Spleen (tissue), 13 donors: ENCODE results near the gene WDR17. TPM values are rescaled to one million over a fixed set of nuclear protein-coding genes. Genes with fewer than 3 reads are reported as not detected.

Source experiments
- DNase-seq: peaks from one replicate; pipeline ENCODE4 v3.0.0-alpha.2; 2020
- H3K27ac ChIP-seq, 8 donors: fragments of 200-600 bp; sonication (generic) in 7 of 8; 1 replicate in 4 of 8; 2 replicates in 4 of 8; pipeline versions ENCODE4 v1.5.0 to v1.8.0; 2016 to 2021; ENCODE audit warnings: inconsistent platforms in 4 of 8, mild to moderate bottlenecking in 4 of 8, moderate library complexity in 1 of 8
- H3K27me3 ChIP-seq, 7 donors: fragments of 200-600 bp; sonication (generic) in 6 of 7; replicated peaks in 1 of 7; 1 replicate in 4 of 7; 2 replicates in 3 of 7; pipeline versions ENCODE4 v1.5.0 to v1.8.0; 2016 to 2021; ENCODE audit warnings: inconsistent platforms in 3 of 7, mild to moderate bottlenecking in 1 of 7
- H3K36me3 ChIP-seq, 6 donors: fragments of 200-600 bp; sonication (generic) in 5 of 6; 1 replicate in 4 of 6; 2 replicates in 2 of 6; pipeline versions ENCODE4 v1.5.0 to v1.8.0; 2016 to 2021; ENCODE audit warnings: inconsistent platforms in 2 of 6
- H3K4me1 ChIP-seq, 6 donors: fragments of 200-600 bp; sonication (generic) in 5 of 6; 1 replicate in 3 of 6; 2 replicates in 3 of 6; pipeline versions ENCODE4 v1.5.0 to v1.8.0; 2016 to 2021; ENCODE audit warnings: inconsistent platforms in 3 of 6
- H3K4me3 ChIP-seq, 8 donors: fragments of 200-600 bp; sonication (generic) in 7 of 8; 1 replicate in 4 of 8; 2 replicates in 4 of 8; pipeline versions ENCODE4 v1.5.0 to v1.8.0; 2016 to 2021; ENCODE audit warnings: inconsistent platforms in 4 of 8, mild to moderate bottlenecking in 4 of 8, moderate library complexity in 2 of 8
- H3K9me3 ChIP-seq, 8 donors: fragments of 200-600 bp; sonication (generic) in 7 of 8; 1 replicate in 4 of 8; 2 replicates in 4 of 8; pipeline versions ENCODE4 v1.5.0 to v1.8.0; 2016 to 2021; ENCODE audit warnings: inconsistent platforms in 4 of 8
- POLR2A ChIP-seq, 3 donors: fragments of 450-650 bp; IDR thresholded peaks; one replicate each; pipeline ENCODE4 v1.5.1; 2017; ENCODE audit warnings: antibody characterized with exemption in 3 of 3, mild to moderate bottlenecking in 1 of 3
- POLR2AphosphoS5 ChIP-seq, 3 donors: sonication (generic); formaldehyde crosslinking; IDR thresholded peaks; one replicate each; pipeline ENCODE4 v1.5.1; 2017; ENCODE audit warnings: antibody characterized with exemption in 3 of 3
- WGBS, 5 donors: extraction: QIAGEN DNeasy Blood & Tissue Kit in 3 of 5; methylation state at CpG; one replicate each; pipeline versions ENCODE4 v1.1.5 to v1.1.7; 2013 to 2018; 5-methylcytosine and 5-hydroxymethylcytosine counted together
- intact Hi-C: fragments of 100-400 bp; cut with DNase I; formaldehyde crosslinking; loops from one replicate; pipeline ENCODE4 v1.15.0; 2023; ENCODE audit warnings: low total_unique reads
- long read RNA-seq, 2 donors: transcript quantifications; one replicate each; lab custom pipeline, GENCODE V29; 2026
- polyA plus RNA-seq, 3 donors: library from polyadenylated mRNA; stranded (reverse); fragments of 200-250 nt; gene quantifications; one replicate each; pipeline ENCODE4 v1.2.1, GENCODE V29; 2013
- total RNA-seq, 7 donors: library from RNA; depleted of rRNA in 3 of 7; stranded (reverse); fragments of >200 nt in 3 of 7; fragmentation: NEBNext Ultra II Directional in 4 of 7; extraction: Animal tissue kit (Norgen Biotek cat#: 25700) in 4 of 7; gene quantifications; one replicate each; pipeline versions ENCODE4 v1.1.0 to v1.2.1, GENCODE V29; 2016 to 2021
- TF ChIP-seq, protein P1 (sequence below), 11 experiments: fragments of 200-600 bp in 7 of 11; fragments of 450-650 bp in 4 of 11; sonication (generic) in 4 of 11; IDR thresholded peaks in 8 of 11; conservative IDR thresholded peaks in 3 of 11; 1 replicate in 7 of 11; 2 replicates in 4 of 11; pipeline versions ENCODE4 v1.4.0 to v1.8.0; 2016 to 2021; ENCODE audit warnings: antibody characterized with exemption in 11 of 11, inconsistent platforms in 4 of 11, mild to moderate bottlenecking in 1 of 11
- donor health status: healthy with polysubstance abuse.
- donor health status: DM: no; HTN: no; CAD: no; lungs with moderate emphysema.
- donor health status: DM: no; HTN: no; CAD: no.
- donor health status: Bipolar disorder and iron deficiency.
- donor health status: healthy.
- donor health status: DM: no; HTN: no; CAD: no.
- donor health status: DM: yes; HTN: yes; CAD: no.

WDR17 gene
- total RNA-seq (1 to 10 TPM; 1.4 to 4.7 (median 3.7) TPM), polyA plus RNA-seq (1 to 10 TPM in 2 of 3 donors, under 1 TPM in 1; 0.55 to 1.3 (median 1.3) TPM)
- long read RNA-seq, donor 1: 0 reads
- long read RNA-seq, donor 2: 0 reads

GRCh38 chr4:176065435-176066291 lies at the start of gene WDR17:
Gene WDR17 (plus strand): TSS chr4:176065841. CDS start chr4:176111581, 45,740 bp downstream.
- 1 to 2% (median 1%) methylated on average over 24 to 55 of the region's 55 CpGs for WGBS, 5 donors
- peak; percentile 95 for DNase-seq
- Histone ChIP-seq H3K4me1 (peaks cover 4 to 15% (median 11%) of the 10 kb centered on the region in 6 donors), H3K27me3 (peaks cover 0 to 15% (median 0%) of the 10 kb centered on the region in 7 donors), H3K4me3 (peak within 1 kb of the TSS; percentile 58 to 83 (median 68)), H3K27ac (peak within 1 kb of the TSS in 1 of 8 donors; percentile 31), H3K9me3 (no peaks in the 10 kb centered on the region), H3K36me3 (no peaks in the 10 kb centered on the region)
- no peak for TF ChIP-seq POLR2A (IDR thresholded peaks at IDR 0.05)
- TF ChIP-seq, protein P1, sequence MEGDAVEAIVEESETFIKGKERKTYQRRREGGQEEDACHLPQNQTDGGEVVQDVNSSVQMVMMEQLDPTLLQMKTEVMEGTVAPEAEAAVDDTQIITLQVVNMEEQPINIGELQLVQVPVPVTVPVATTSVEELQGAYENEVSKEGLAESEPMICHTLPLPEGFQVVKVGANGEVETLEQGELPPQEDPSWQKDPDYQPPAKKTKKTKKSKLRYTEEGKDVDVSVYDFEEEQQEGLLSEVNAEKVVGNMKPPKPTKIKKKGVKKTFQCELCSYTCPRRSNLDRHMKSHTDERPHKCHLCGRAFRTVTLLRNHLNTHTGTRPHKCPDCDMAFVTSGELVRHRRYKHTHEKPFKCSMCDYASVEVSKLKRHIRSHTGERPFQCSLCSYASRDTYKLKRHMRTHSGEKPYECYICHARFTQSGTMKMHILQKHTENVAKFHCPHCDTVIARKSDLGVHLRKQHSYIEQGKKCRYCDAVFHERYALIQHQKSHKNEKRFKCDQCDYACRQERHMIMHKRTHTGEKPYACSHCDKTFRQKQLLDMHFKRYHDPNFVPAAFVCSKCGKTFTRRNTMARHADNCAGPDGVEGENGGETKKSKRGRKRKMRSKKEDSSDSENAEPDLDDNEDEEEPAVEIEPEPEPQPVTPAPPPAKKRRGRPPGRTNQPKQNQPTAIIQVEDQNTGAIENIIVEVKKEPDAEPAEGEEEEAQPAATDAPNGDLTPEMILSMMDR (IDR thresholded peaks at IDR 0.05 in 8 of 11, conservative IDR thresholded peaks at IDR 0.05 in 3 of 11): no peak
- peak; percentile 25 to 73 (median 55) for TF ChIP-seq POLR2AphosphoS5 (IDR thresholded peaks at IDR 0.05)
- intact Hi-C loops: no loop called here

GRCh38 chr4:176016601-176017000 lies 49.0 kb upstream of the WDR17 start:
- Histone ChIP-seq H3K27me3 (no peaks in the 10 kb centered on the region), H3K9me3 (no peaks in the 10 kb centered on the region), H3K4me3 (no peak overlapping the region), H3K4me1 (peaks cover 0 to 8% (median 2%) of the 10 kb centered on the region in 6 donors), H3K27ac (no peak overlapping the region), H3K36me3 (no peaks in the 10 kb centered on the region)
- intact Hi-C loops: no loop called here
- DNase-seq: no peak
- WGBS, 5 donors: 85 to 96% (median 91%) methylated on average over 4 of the region's 4 CpGs
- TF ChIP-seq, protein P1 (IDR thresholded peaks at IDR 0.05 in 8 of 11, conservative IDR thresholded peaks at IDR 0.05 in 3 of 11): no peak
- no peak for TF ChIP-seq POLR2AphosphoS5 (IDR thresholded peaks at IDR 0.05)
- TF ChIP-seq POLR2A (IDR thresholded peaks at IDR 0.05): no peak

DNA sequence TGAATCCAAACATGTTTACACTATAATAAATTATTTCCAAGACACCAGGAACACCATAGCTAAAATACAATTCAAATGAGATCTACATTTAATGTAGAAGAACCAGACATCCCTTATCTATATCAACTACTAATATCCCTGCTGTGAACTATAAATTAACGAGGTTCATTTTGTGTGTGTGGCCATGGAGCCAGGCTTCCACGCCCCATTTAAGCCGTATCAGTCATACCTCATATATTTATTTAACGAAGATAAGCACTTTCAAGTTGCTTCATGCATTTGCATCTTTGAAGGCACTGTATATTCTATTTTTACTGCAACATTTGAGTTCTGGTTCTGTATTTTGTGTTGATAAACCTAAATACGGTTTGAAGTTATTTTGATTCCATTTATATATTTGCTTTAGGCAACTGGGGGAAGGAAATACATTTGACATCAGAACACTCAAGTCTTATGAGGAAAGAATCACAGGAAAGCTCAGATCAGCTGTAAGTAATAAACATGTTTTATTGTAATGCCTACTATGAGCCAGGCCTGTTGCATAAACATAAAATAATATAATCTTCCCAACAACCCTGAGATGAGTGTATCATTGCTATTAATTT lies 45.1 kb upstream of the WDR17 start:
- Histone ChIP-seq H3K9me3 (no peaks in the 10 kb centered on the region), H3K27me3 (no peaks in the 10 kb centered on the region), H3K36me3 (no peaks in the 10 kb centered on the region), H3K4me3 (no peak overlapping the region), H3K27ac (no peak overlapping the region), H3K4me1 (no peaks in the 10 kb centered on the region)
- no peak for TF ChIP-seq POLR2A (IDR thresholded peaks at IDR 0.05)
- TF ChIP-seq, protein P1 (IDR thresholded peaks at IDR 0.05 in 8 of 11, conservative IDR thresholded peaks at IDR 0.05 in 3 of 11): no peak
- no peak for TF ChIP-seq POLR2AphosphoS5 (IDR thresholded peaks at IDR 0.05)
- DNase-seq: no peak
- intact Hi-C loops: no loop called here
- 74 to 88% (median 80%) methylated on average over 5 of the region's 5 CpGs for WGBS, 5 donors

DNA sequence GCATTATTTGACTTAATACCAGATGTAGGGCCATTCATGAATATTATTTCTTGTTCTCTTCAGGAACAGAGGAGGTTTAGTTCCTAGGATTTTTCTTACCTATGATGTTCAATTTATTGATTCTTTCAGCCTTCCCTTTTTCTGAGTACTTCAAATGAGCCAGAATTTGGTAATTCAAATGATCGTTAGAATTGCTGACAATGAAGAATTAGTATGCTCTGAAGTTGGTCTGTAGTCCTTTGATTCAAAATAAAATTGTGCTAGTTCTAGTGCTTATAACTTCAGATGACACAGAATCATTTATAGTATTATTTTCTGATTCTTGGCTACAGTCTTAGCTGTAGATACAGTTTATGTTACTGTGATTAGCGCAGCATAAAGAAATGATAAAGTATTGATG lies 35.2 kb upstream of the WDR17 start:
- Histone ChIP-seq H3K4me3 (no peak overlapping the region), H3K4me1 (no peaks in the 10 kb centered on the region), H3K9me3 (no peaks in the 10 kb centered on the region), H3K36me3 (no peaks in the 10 kb centered on the region), H3K27ac (no peak overlapping the region), H3K27me3 (no peaks in the 10 kb centered on the region)
- 85 to 96% (median 90%) methylated on average over 2 of the region's 2 CpGs for whole genome bisulfite sequencing, 5 donors
- DNase-seq: no peak
- intact Hi-C loops: loop anchor here (10.0 kb wide), 1 partner anchor 314 kb away; no protein-coding TSS in a partner anchor
- TF ChIP-seq POLR2A (IDR thresholded peaks at IDR 0.05): no peak
- TF ChIP-seq POLR2AphosphoS5 (IDR thresholded peaks at IDR 0.05): no peak
- TF ChIP-seq, protein P1 (IDR thresholded peaks at IDR 0.05 in 8 of 11, conservative IDR thresholded peaks at IDR 0.05 in 3 of 11): no peak
